Ovary (tissue), 3 donors: Measurements from ENCODE around the gene SERPINB6.

Source experiments
- EP300 ChIP-seq: sonication (generic); formaldehyde crosslinking; IDR thresholded peaks from one replicate; pipeline ENCODE4 v1.6.1; 2017; ENCODE audit warnings: antibody characterized with exemption
- POLR2A ChIP-seq: fragments of 450-650 bp; IDR thresholded peaks from one replicate; pipeline ENCODE4 v1.6.1; 2017; ENCODE audit warnings: antibody characterized with exemption, mild to moderate bottlenecking, moderate library complexity
- TF ChIP-seq, protein P1 (sequence below), 3 donors: fragments of 450-650 bp in 2 of 3; fragments of 200-600 bp in 1 of 3; IDR thresholded peaks; one replicate each; pipeline versions ENCODE4 v1.5.1 to v1.8.0; 2016 to 2022; ENCODE audit warnings: antibody characterized with exemption in 3 of 3, mild to moderate bottlenecking in 1 of 3
- donor health status: DM: no; HTN: no; CAD: no.

DNA sequence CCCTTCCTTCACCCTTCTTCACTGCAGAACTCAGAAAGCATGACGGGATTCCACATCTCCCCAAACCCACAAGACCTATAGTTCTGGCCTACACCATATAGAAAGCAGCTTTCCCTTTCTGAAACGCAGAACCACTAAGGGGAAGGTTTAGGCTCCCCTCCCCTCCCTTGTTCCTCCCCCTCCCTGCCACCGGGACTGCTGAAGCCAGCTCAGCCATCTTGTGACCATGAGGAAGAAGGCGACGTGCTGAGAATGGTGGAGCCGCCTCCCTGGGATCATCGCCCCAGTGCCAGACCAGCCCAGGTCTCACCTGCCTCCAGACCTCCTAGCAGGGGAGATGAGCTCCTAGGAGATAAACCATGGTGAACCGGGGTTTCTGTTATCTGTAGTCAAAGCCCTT lies 19.6 kb downstream of the SERPINB6 start:
- TF ChIP-seq POLR2A (no peak), EP300 (no peak)
- TF ChIP-seq, protein P1, sequence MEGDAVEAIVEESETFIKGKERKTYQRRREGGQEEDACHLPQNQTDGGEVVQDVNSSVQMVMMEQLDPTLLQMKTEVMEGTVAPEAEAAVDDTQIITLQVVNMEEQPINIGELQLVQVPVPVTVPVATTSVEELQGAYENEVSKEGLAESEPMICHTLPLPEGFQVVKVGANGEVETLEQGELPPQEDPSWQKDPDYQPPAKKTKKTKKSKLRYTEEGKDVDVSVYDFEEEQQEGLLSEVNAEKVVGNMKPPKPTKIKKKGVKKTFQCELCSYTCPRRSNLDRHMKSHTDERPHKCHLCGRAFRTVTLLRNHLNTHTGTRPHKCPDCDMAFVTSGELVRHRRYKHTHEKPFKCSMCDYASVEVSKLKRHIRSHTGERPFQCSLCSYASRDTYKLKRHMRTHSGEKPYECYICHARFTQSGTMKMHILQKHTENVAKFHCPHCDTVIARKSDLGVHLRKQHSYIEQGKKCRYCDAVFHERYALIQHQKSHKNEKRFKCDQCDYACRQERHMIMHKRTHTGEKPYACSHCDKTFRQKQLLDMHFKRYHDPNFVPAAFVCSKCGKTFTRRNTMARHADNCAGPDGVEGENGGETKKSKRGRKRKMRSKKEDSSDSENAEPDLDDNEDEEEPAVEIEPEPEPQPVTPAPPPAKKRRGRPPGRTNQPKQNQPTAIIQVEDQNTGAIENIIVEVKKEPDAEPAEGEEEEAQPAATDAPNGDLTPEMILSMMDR (IDR thresholded peaks at IDR 0.05) = no peak
